Bronchial epithelial cell (primary cell): ENCODE results near the gene SIGMAR1. TPM values are rescaled to one million over a fixed set of nuclear protein-coding genes. Genes with fewer than 3 reads are reported as not detected.

Experiments used
- DNase-seq: peaks from one replicate; pipeline ENCODE4 v3.0.0-alpha.2; 2010; ENCODE audit warnings: low read depth
- FAIRE-seq: peaks from 2 replicates; lab custom pipeline; 2011; peaks lifted over from hg19 to GRCh38; lab: Jason Lieb, UNC
- H3K27me3 ChIP-seq: 2 replicates; pipeline ENCODE4 v1.5.1; 2011; ENCODE audit warnings: low read length; ENCODE audit not compliant: control insufficient read depth, insufficient read depth
- H3K36me3 ChIP-seq: 2 replicates; pipeline ENCODE4 v1.5.1; 2011; ENCODE audit warnings: low read length; ENCODE audit not compliant: control insufficient read depth, insufficient read depth
- H3K4me3 ChIP-seq: 2 replicates; pipeline ENCODE4 v1.5.1; 2011; ENCODE audit warnings: mild to moderate bottlenecking, low read depth, low read length, control low read depth
- CTCF ChIP-seq: IDR thresholded peaks from 2 replicates; pipeline ENCODE4 v1.5.1; 2011; ENCODE audit warnings: mild to moderate bottlenecking, moderate library complexity, low read length, control low read depth, inconsistent platforms; ENCODE audit not compliant: insufficient read depth, severe bottlenecking
- total RNA-seq: library from RNA; depleted of rRNA; stranded (reverse); fragments of >200 nt; gene quantifications from 2 replicates; pipeline ENCODE4 v1.2.1, GENCODE V29; 2014

SIGMAR1 gene
- total RNA-seq, 1 donor from 2014 or later = 74.8 TPM

GRCh38 chr9:34669809-34670562 lies 32.4 kb upstream of the SIGMAR1 start:
- H3K36me3 ChIP-seq = peaks cover 1% of the 10 kb centered on the region
- no peak for DNase-seq
- TF ChIP-seq CTCF = no peak
- H3K27me3 ChIP-seq = no peaks in the 10 kb centered on the region
- FAIRE-seq = no peak
- no peak overlapping the region for H3K4me3 ChIP-seq

- no peak for TF ChIP-seq CTCF
- peak overlapping the region; percentile 91 for H3K4me3 ChIP-seq
- peaks cover 1% of the 10 kb centered on the region for H3K36me3 ChIP-seq
- DNase-seq (peak; percentile 86), FAIRE-seq (peak; percentile 36)
- H3K27me3 ChIP-seq = no peaks in the 10 kb centered on the region
Measured at GRCh38 chr9:34665381-34666250, 28.0 kb upstream of the SIGMAR1 start.

- peak overlapping the region; percentile 91 for H3K4me3 ChIP-seq
- H3K27me3 ChIP-seq = no peaks in the 10 kb centered on the region
- TF ChIP-seq CTCF = no peak
- DNase-seq = no peak
- no peaks in the 10 kb centered on the region for H3K36me3 ChIP-seq
- FAIRE-seq = no peak
Measured at GRCh38 chr9:34665067-34665380, 27.4 kb upstream of the SIGMAR1 start.

GRCh38 chr9:34664281-34665066 lies 26.9 kb upstream of the SIGMAR1 start:
- H3K27me3 ChIP-seq = no peaks in the 10 kb centered on the region
- TF ChIP-seq CTCF = peak; percentile 83
- no peaks in the 10 kb centered on the region for H3K36me3 ChIP-seq
- DNase-seq (peak; percentile 63), FAIRE-seq (no peak)
- peak overlapping the region; percentile 91 for H3K4me3 ChIP-seq

- H3K27me3 ChIP-seq = no peaks in the 10 kb centered on the region
- H3K4me3 ChIP-seq = no peak overlapping the region
- no peak for DNase-seq
- H3K36me3 ChIP-seq = no peaks in the 10 kb centered on the region
- no peak for TF ChIP-seq CTCF
- no peak for FAIRE-seq
Measured at GRCh38 chr9:34663303-34663605, 25.7 kb upstream of the SIGMAR1 start.
